Hematopoietic multipotent progenitor cell (in vitro differentiated cells): Measurements from ENCODE around the gene PLA2G6. TPM values are rescaled to one million over a fixed set of nuclear protein-coding genes. Genes with fewer than 3 reads are reported as not detected.

Experiments
- DNase-seq, 3 donors: peaks; one replicate each; pipeline ENCODE4 v3.0.0-alpha.2; 2011 to 2015; ENCODE audit warnings: low read depth in 2 of 3, low spot score in 2 of 3
- total RNA-seq: library from RNA; depleted of rRNA; stranded (reverse); fragments of >200 nt; gene quantifications from one replicate; pipeline ENCODE4 v1.2.3, GENCODE V29; 2012

Gene PLA2G6
- total RNA-seq, 1 donor: 143 TPM

DNA sequence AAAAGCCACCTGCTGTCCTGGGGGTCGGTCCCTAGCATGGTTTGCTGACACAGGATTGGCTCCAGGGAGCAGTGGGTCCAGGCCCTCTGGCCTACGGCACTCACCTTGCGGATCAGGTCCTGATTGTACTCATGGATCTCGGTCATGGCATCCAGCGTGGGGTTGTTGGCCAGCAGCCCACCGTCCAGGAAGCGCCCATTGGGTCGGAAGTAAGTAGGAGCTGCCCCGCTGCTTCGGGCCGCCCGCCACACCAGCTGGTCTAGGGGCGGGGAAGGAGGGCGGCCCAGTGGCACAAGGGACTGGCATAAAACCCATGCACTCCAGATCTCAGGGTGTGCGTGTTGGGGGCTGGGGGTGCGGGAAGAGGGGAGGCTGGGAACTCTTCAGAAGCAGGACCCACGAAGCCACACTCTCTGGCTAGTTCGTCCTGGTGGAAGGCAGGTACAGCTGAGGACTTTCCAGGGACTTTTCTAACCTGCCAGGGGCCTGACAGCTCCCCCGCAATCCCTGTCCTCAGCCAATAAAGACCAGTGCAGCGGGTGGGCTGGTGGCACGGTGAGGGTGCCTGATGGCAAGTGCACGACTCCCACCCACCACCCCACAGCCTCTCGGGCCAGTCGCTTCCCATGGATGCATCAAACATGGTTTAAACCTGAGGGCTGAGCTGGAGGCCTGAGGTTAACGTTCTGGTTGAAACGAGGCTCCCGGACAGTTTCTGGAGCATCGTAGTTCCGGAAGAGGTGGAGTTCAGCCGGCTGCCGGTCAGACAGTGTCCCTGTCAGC is 66.0 kb downstream of the PLA2G6 start:
- DNase-seq: no peak

DNA sequence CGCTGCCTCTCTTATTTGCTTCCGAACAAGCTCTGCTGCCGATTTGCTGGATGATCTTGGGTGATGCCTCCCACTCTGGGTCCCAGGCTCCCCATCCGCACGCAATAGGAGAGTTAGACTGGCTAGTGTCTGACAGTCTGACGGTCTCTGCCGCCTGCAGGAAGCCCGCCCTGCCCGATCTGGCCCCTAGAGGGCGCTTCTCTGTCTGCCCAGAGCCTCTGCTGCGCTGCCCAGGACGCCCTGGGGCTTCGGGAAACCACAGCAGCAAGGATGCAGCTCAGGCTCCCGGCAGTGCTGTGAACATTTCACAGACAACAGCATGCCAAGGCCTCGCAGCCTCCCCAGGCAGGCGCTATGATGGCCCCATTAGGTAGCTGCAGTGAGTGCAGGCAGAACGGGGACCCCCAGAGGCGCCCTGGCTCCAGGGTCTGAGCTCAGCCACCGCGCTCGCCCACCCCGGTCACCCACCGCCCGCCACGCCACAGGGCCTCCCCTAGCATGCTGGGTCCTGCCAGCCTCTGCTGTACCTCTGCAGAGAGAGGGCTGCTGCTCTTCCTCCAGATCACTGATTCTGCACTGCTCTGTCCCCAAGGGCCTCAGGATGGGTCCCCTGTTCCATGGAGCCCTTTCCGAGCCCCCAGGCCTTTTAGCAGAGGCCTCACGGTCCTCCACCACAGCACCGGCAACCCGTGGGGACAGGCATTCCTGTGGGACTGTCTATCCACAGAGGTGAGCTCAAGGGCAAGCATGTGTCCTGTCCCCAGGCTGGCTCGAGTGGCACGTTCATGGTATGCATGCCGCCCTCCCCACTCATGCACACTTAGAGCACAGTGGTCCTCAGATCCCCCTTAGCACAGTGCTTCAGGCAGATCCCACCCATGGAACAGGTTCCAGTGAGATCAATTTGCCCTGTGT is 66.9 kb downstream of the PLA2G6 start:
- peak; percentile 47 to 74 (median 69) for DNase-seq

DNA sequence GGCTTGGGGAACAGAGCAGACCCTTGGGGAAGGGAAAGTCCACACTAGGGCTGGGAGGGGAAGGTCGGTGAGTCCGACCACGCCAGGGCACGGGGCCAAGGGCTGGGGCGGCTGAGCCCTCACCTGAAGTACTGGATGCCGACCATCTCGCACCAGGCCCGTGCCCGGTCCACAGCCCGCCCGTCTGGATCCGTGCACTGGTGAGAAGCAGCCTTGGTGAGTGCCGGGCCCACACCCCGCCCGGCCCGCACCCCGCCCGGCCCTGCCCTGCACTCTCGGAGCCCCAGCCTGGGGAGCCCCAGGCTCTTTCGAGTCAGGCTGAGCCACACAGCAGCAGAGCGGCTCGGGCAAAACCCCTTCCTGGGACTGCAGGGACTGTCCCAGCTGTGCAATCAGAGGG is 69.2 kb downstream of the PLA2G6 start:
- DNase-seq: no peak

DNA sequence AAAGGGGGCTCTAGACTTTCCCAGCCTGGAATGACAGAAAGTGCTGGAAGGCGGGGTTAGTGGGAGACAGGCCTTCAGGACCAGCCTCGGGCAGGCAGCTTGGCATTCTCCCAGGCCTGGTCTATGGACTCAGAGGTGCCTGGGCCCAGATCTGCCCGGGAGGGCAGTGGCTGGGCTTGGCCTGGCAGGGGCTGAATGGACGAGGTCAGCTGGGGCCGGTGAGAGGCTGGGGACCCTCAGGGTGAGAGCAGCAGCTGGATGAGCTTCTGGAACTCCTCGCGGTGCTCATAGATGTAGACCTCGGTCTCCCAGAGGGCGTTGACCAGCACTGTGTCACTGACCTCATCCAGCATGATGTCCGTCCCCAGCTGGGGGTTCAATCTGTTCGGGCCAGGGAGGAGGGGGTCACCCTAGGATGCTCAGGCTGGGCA is 69.7 kb downstream of the PLA2G6 start:
- DNase-seq: no peak

DNA sequence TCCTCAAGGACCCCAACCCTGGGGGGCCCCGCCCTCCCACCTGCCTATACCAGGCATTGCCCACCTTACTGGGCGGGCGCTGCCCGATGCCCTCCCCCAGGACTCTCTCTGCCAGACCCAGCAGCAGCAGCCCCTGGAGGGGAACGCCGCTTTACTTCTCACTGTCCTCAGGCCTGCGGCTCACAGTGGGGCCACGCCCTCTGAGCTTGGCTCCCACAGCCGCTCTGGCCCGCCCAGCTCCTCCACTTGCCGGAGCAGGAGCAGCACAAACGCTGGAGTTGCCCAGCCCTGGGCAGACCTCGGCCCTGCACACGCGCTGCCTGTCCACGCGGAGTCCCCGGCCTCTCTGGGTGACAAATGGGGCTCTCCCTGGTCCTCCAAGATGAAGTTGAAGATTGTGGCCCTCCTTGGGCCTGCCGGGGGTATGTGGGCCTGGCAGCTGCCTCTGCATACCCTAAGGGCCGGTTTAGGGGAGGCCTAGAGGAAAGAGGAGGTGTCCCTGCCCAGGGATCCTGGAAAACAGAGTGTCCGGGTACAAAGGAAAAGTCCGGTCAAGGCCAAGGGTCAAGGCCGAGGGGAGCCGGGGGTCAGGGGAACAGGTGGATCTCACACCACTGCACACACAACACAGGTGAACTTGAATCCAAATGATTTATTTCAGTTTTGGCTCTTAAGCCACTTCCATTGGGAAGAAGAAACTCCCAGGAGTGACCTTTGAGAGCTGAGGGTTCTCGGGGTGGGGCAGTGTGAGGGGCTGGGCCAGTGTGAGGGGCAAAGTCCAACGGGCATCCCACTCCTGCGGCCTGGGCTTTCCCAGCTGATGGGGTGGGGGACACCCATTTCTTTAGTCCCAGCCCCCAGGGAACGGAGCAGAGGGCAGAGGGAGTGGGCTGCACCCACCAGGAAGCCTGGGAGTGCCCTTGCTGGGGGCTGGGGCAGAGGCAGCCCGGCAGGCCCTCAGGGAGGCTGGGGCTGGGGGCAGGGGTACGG is 70.5 kb downstream of the PLA2G6 start:
- no peak for DNase-seq

DNA sequence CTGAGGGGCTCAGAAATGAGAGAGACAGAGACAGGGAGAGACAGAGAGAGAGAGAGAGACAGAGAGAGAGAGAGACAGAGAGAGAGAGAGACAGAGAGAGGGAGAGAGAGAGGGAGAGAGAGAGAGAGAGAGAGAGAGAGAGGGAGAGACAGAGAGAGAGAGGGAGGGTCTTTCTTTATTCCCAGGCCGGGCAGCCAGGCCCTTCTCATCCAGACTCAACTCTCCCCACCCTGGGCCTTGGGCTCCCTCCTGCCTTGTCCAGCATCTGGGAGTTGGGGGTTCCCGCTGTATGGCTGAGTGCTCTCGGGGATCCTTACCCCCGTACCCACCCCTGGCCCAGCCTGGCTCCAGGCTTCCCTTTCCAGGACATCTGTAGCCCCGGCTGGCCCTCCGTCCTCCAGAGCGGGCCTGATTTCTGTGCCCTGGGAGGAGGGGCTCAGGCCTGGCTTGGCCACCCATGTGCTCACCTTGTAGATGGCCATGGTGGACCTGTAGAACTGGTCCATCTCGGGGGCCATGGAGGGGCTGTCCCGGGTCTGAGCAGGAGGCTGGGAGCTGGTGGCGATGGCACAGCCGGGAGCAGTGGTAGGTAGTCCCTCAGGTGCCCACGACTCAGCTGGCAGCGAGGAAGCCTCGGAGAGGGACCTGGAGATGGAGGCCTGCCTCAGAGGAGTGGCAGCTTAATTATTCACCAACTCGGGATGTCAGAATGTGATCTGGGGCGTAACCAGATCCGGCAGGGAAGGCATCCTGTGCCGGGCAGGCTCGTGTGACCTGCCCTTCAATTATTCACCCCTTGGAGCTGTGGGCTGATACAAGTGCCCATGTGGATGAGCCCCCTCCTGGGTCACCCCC is 71.4 kb downstream of the PLA2G6 start, which contains the start of gene BAIAP2L2:
BAIAP2L2 (minus strand) TSS at position 677 of the 855 bp plus-strand sequence; CDS start at position 518, 159 bp downstream.
- no peak for DNase-seq

DNA sequence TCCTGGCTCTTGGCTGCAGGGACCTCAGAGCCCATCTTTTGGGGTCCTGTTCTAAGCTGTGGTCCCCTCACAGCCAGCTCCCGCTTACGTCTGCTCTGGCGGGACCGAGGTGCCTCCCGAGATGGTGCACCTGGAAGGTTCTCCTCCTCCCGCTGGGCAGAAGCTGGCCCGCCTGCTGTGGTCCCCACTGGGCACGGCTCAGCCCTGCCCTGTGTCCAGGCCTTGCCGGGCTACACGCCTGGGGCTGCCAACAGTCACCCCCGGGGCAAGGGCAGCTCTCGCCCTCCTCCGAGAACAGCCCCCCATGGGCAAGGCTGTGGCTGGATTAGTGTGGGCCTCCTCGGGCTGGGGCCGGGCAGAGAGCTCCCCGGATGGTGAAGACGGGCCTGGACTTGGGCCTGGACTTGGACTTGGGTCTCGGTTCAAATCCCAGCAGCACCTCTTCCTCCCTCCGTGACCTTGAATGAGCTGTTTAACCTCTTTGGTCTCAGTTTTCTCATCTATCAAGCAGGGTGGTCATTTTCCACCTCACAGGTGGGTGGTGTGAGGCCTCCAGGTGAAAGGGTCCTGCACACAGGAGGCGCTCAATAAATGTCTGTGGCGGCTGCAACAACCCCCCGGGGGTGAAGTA is 72.1 kb downstream of the PLA2G6 start:
- DNase-seq: peak in 2 of 3 donors; percentile 27 to 64

DNA sequence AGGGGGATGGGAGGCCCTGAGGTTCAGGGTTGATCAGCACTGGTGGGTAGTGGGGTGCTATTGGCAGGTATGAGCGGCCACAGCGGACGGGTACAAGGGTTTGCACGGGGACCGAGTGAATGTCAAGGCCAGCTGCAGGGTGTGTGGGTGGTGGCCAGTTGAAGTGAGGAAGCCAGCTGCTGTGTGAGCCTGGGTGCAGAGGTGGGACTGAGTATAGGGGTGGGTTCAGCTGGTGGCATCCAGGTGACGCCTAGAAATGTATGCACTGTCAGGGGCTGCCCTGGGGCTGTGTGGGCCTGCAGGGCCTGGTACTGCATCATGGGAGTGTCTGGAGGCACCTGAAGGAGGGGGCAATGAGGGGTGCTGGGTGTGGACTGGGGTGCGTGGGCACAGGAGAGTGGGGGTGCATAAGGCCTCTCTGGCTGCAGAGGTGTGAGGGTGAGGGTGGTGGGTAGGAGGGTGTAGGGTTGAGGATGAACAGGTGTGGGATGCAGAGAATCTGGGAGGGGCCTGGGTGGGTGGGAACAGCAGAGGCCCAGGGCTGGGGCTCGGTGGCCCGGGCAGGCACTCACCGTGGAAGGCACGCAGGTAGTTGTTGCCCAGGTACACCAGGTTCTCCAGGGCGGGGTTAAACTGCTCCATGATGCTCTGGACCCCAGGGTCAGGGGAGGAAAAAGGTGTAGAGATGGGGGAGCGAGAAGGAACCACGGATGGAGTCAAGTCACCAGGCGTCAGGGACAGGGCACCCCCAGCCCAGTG is 72.9 kb downstream of the PLA2G6 start:
- peak in 1 of 3 donors; percentile 30 for DNase-seq

DNA sequence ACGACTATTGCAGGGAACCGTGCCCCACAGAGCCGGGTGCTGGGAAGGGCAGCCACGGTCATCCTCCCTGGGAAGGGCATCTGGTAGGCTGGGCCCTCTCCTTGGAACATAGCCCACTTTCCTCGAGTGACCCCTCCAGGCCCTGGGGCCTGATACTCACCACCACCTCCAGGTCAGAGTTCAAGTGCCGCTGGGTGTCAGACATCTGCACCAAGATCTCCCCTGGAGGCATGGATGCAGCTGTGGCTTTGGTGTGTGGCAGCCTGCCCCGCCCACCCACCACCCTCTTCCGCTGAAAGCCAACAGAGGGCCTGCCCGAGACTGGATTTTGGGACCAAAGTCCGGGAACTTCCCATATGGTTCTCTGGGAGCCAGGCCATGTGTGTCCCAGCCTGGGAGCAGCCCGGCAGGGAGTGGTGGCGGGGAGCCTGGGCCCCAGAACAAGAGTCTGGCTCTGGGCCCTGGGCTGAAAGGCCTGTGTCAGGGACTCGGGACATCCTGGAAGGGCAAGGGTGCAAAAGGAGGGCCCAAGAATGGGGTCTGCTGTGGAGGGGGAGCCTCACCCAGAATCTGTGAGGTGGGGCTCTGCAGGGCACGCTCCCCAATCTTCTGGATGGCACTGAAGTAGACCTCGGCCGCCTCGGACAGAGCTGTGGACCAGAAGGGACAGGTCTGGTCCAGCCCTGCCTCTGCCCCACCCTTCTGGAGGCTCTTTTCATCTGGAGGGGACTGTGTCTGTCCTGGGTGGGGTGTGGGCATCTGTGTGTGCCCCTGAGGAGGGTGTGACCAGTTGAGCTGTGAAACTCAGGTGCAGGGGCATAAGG is 73.7 kb downstream of the PLA2G6 start:
- DNase-seq: no peak

DNA sequence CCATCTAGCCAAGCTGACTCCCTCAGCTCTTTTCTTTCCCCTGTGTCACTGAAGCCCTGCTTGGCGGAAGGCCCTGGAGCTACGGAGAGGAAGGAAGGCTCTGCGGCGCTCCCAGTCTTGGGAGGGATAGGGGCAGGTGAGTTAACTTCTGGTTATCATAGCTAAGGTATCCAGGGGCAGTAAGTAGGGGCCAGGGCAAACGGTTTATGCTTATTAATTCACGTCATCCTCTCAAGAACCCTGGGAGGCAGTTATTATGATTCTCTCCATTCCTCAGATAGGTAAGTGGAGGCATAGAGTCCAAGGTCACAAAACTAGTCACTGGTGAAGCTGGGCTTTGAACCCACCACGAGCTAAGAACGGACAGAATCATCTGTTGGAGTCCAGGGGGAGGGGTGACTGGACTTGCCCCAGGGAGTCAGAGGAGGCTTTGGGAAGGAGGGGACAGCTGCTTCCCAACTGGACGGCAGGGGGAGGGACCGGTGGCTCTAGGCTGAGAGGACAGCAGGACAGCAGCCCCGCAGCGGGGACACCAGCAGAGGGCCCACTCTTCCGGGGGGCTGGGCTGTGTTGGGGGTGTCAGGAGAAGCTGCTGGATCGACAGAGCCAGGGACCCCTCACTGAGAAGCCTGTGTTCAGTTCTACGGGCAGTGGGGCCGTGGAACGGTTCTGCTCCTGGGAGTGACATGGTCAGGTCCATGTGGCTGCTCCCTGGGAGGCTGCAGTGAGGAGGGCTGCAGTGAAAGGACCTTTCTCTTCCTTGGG is 74.6 kb downstream of the PLA2G6 start:
- no peak for DNase-seq

DNA sequence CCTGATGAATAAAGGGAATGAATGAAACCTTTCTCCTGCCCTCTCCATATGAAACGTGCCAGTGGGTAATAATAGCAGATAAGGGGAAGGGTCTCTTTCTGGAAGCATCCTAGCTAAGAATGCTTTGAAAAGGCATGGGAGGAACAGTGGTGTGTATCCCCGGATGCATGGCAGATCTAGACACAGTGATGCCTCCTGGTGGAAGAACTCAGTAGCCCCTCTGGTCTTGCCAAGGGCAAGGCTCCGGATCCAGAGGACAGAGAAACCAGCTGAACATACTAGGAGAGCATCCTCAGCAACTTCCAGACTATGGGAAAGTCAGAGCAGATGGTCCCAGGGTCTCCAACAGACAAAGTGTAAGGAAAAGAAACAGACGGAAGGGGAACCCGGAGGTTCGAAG is 77.5 kb downstream of the PLA2G6 start:
- DNase-seq: peak in 1 of 3 donors; percentile 17

DNA sequence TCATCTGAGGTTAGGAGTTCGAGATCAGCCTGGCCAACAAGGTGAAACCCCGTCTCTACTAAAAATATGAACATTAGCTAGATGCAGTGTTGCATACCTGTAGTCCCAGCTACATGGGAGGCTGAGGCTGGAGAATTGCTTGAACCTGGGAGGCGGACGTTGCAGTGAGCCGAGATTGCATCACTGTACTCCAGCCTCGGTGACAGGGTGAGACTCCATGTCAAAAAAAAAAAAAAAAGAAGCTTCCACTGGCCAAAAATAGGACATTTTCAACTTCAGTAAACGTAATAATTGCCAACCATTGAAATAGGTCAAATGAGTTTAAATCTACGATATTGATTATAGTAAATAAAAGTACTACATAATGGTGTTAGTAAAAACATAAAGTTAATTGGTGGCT is 78.0 kb downstream of the PLA2G6 start:
- no peak for DNase-seq

DNA sequence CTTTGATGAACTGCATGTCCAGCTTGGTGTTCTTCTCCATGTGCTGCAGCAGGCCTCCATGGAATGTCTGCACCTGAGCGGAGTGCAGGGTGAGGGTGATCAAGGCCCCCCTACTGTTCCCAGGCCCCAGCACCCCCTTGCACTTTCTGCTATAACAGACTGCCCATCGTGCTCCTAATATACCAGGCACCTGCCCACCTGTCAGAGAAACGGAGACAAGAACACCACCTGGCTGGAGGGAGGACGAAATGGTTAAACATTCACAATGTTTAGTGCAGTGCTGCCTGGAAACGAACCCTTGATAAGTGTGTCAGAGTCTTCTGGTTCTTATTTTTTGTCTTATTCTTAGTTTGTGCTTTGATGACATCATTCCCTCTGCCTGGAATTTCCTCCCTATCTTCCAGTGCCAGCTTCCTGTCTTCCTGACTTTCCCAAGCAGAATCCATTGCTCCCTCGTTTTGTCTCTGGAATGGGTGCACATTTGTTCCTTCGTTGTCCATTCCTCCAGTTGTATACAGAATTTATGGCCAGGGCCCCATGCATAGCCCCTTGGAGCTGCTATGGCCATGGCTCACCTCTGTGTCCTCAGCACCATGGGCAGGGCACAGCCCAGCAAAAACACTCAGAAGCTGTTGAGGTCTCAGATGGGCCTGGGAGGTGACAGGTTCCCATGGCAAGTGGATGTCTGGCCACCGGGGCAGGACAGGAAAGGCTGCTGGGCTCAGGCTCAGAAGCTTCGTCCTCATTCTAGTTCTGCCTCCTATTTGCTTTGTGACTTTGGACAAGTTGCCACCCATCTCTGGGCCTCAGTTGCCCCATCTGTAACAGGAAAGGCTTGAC is 83.0 kb downstream of the PLA2G6 start:
- DNase-seq: no peak

DNA sequence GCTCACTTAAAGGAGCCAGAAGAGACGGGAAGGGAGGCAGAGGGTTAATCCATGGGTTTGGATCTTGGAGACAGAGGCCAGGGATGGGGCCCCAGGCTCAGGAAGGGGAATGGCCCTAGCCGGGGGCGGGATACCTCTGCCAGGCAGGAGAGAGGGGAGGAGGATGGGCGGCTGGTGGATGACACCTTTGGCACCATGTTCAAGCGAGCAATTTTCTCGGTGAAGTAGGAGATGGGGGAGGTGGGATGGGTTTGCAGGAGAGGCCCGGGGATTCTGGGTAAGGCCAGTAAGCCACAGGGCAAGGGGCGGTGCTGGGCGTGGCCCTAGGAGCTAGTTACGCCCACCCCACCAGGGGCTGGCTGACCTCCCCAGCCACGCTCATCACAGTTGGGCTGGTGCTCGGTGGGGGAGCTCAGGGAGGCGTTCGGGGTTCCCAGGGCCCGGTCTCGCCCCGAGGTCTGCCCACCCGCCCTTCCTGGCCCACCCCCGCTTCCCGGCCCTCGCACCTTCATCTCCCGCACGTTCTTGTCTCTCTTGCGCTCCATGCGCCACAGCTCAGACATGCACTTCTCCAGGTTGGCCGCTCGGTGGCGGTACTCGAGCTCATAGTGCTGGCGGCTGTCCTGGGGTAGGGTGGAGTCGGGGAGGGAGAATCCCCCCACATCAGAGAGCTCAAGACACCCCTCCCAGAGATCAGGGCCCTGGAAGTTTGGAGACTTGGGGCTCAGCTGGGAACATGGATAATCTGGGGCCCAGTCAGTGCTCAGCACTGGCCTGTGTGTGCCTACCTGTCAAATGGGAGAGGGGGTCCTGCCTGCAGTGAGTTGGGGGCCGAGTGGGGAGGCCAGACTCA is 83.8 kb downstream of the PLA2G6 start:
- no peak for DNase-seq

DNA sequence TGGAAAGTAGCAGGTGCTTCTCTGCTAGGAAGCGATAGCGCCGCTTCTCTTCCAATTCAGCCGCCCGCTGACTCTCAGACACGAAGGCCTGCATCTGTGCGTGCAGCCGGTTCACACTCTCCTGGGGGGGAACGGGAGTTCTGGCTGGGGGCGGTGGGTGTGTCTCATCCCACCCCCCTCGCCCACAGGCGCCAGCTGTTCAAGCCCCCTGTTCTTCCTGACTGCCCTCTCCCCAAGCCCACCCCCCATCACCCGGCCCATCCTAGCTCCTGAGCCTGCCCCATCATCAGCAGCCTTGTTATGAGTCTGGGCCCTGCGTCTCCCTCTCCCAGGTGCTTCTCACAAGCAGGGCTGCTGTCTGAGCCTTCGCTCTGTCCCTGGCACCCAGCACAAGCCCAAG is 84.6 kb downstream of the PLA2G6 start:
- no peak for DNase-seq
